HepG2 (cell line): ENCODE results near the gene CD3D. TPM values are rescaled to one million over a fixed set of nuclear protein-coding genes. Genes with fewer than 3 reads are reported as not detected.

Source experiments
- JUNB ChIP-seq: sonication (generic); formaldehyde crosslinking; IDR thresholded peaks from 2 replicates; pipeline ENCODE4 v1.8.0; 2022; ENCODE audit warnings: missing genetic modification reagents, mild to moderate bottlenecking, borderline replicate concordance
- MEIS1 ChIP-seq: sonication (generic); formaldehyde crosslinking; IDR thresholded peaks from 2 replicates; pipeline ENCODE4 v1.9.0; 2021; ENCODE audit warnings: mild to moderate bottlenecking, missing genetic modification reagents, moderate library complexity, borderline replicate concordance
- NCOA5 ChIP-seq: sonication (generic); formaldehyde crosslinking; IDR thresholded peaks from 2 replicates; pipeline ENCODE4 v1.4.0; 2020; ENCODE audit warnings: missing genetic modification reagents
- STAT5B ChIP-seq: sonication (generic); formaldehyde crosslinking; IDR thresholded peaks from 2 replicates; pipeline ENCODE4 v1.4.0; 2020; ENCODE audit warnings: missing genetic modification reagents
- THRA ChIP-seq: sonication (generic); formaldehyde crosslinking; IDR thresholded peaks from 2 replicates; pipeline ENCODE4 v1.4.0; 2020; ENCODE audit warnings: missing genetic modification reagents, borderline replicate concordance
- ZFX ChIP-seq: sonication (generic); formaldehyde crosslinking; IDR thresholded peaks from 2 replicates; pipeline ENCODE4 v1.4.0; 2020; ENCODE audit warnings: mild to moderate bottlenecking, low read depth, missing genetic modification reagents, moderate library complexity
- ZNF337 ChIP-seq: sonication (generic); formaldehyde crosslinking; IDR thresholded peaks from 2 replicates; pipeline ENCODE4 v1.5.1; 2020; ENCODE audit warnings: missing genetic modification reagents, low read depth, mild to moderate bottlenecking, borderline replicate concordance
- ZNF407 ChIP-seq: sonication (generic); formaldehyde crosslinking; IDR thresholded peaks from one replicate; pipeline ENCODE4 v1.5.1; 2020; ENCODE audit warnings: mild to moderate bottlenecking, missing genetic modification reagents; ENCODE audit errors: not compliant biosample characterization
- ZNF468 ChIP-seq: sonication (generic); formaldehyde crosslinking; IDR thresholded peaks from 2 replicates; pipeline ENCODE4 v1.8.0; 2022; ENCODE audit warnings: mild to moderate bottlenecking, moderate library complexity, missing genetic modification reagents
- polyA plus RNA-seq, 8 experiments: library from polyadenylated mRNA; depleted of rRNA in 3 of 8; stranded (reverse) in 7 of 8; unstranded in 1 of 8; fragments of >200 nt; fragmentation: Illumina TruSeq in 4 of 8; extraction: Trizol in 4 of 8; gene quantifications; 2 replicates each; pipeline versions ENCODE4 v1.2.1 to v1.2.3, GENCODE V29; 2011 to 2016; ENCODE audit warnings: low read depth in 4 of 8, missing spikeins in 1 of 8, mixed read lengths in 1 of 8; ENCODE audit not compliant: insufficient read depth in 1 of 8
- total RNA-seq, 5 experiments: library from RNA; depleted of rRNA; stranded (reverse); fragments of >200 nt; fragmentation: Illumina TruSeq; extraction: Trizol; gene quantifications; 2 replicates each; pipeline ENCODE4 v1.2.3, GENCODE V29; 2016; ENCODE audit warnings: low read depth in 1 of 5
- TF ChIP-seq, protein P1 (sequence below): sonication (generic); formaldehyde crosslinking; IDR thresholded peaks from 2 replicates; pipeline ENCODE4 v1.5.1; 2020; ENCODE audit warnings: missing genetic modification reagents, mild to moderate bottlenecking, borderline replicate concordance

CD3D gene
- total and polyA plus RNA-seq, 2 of the 13 experiments (the other 11 are each of a cell fraction or from before 2014, with no cell fraction given): 0.66 to 6.6 TPM

DNA sequence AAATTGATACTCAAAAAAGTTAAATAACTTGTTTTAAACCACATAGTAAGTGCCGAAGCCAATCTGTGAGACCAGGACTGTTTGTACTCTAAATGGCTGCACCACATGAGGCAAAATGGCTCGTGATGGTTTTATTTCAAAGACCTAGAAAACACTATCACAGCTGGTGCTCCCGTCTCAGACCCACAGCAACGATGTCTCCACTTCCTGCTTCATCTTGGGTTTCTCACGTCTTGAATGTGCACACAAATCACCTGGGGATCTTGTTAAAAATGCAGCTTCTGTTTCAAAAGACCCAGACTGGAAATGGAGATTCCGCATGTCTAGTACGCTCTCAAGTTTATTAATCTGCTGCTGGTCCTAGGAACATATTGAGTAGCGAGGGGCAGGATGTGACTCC, 36.8 kb downstream of the CD3D start (continued):
- no peak for TF ChIP-seq JUNB (CRISPR knock-in tag)
- no peak for TF ChIP-seq NCOA5 (CRISPR knock-in tag)
- no peak for TF ChIP-seq STAT5B (CRISPR knock-in tag)
- no peak for TF ChIP-seq ZFX (CRISPR knock-in tag)
- TF ChIP-seq ZNF468 (CRISPR knock-in tag): no peak
- no peak for TF ChIP-seq ZNF337 (CRISPR knock-in tag)
- no peak for TF ChIP-seq THRA
- TF ChIP-seq MEIS1: no peak
- no peak for TF ChIP-seq ZNF407 (CRISPR knock-in tag)
- TF ChIP-seq, protein P1, sequence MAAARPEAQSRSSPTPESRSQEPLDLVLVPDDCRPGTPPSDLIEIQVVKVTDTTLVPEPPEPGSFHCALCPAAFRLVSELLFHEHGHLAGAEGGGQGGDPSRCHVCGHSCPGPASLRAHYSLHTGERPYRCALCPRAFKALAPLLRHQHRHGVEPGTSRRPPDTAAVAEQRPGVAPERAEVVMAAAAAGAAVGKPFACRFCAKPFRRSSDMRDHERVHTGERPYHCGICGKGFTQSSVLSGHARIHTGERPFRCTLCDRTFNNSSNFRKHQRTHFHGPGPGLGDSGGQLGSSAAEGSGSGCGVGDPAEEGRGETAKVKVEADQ (CRISPR knock-in tag): no peak
